Spleen (tissue), 11 donors: ENCODE measurements around the gene CLEC16A. TPM values are rescaled to one million over a fixed set of nuclear protein-coding genes. Genes with fewer than 3 reads are reported as not detected.
"Not testable (repeated sequence)": the region's sequence is repeated elsewhere in the genome, so short reads cannot be mapped to it uniquely, and the experiment has no call there.

Experiments used
- DNase-seq: peaks from one replicate; pipeline ENCODE4 v3.0.0-alpha.2; 2020
- H3K27ac ChIP-seq, 8 donors: fragments of 200-600 bp; sonication (generic) in 7 of 8; 1 replicate in 4 of 8; 2 replicates in 4 of 8; pipeline versions ENCODE4 v1.5.0 to v1.8.0; 2016 to 2021; ENCODE audit warnings: inconsistent platforms in 4 of 8, mild to moderate bottlenecking in 4 of 8, moderate library complexity in 1 of 8
- H3K27me3 ChIP-seq, 7 donors: fragments of 200-600 bp; sonication (generic) in 6 of 7; replicated peaks in 1 of 7; 1 replicate in 4 of 7; 2 replicates in 3 of 7; pipeline versions ENCODE4 v1.5.0 to v1.8.0; 2016 to 2021; ENCODE audit warnings: inconsistent platforms in 3 of 7, mild to moderate bottlenecking in 1 of 7
- H3K36me3 ChIP-seq, 6 donors: fragments of 200-600 bp; sonication (generic) in 5 of 6; 1 replicate in 4 of 6; 2 replicates in 2 of 6; pipeline versions ENCODE4 v1.5.0 to v1.8.0; 2016 to 2021; ENCODE audit warnings: inconsistent platforms in 2 of 6
- H3K4me1 ChIP-seq, 6 donors: fragments of 200-600 bp; sonication (generic) in 5 of 6; 1 replicate in 3 of 6; 2 replicates in 3 of 6; pipeline versions ENCODE4 v1.5.0 to v1.8.0; 2016 to 2021; ENCODE audit warnings: inconsistent platforms in 3 of 6
- H3K4me3 ChIP-seq, 8 donors: fragments of 200-600 bp; sonication (generic) in 7 of 8; 1 replicate in 4 of 8; 2 replicates in 4 of 8; pipeline versions ENCODE4 v1.5.0 to v1.8.0; 2016 to 2021; ENCODE audit warnings: inconsistent platforms in 4 of 8, mild to moderate bottlenecking in 4 of 8, moderate library complexity in 2 of 8
- H3K9me3 ChIP-seq, 8 donors: fragments of 200-600 bp; sonication (generic) in 7 of 8; 1 replicate in 4 of 8; 2 replicates in 4 of 8; pipeline versions ENCODE4 v1.5.0 to v1.8.0; 2016 to 2021; ENCODE audit warnings: inconsistent platforms in 4 of 8
- POLR2A ChIP-seq, 3 donors: fragments of 450-650 bp; IDR thresholded peaks; one replicate each; pipeline ENCODE4 v1.5.1; 2017; ENCODE audit warnings: antibody characterized with exemption in 3 of 3, mild to moderate bottlenecking in 1 of 3
- POLR2AphosphoS5 ChIP-seq, 3 donors: sonication (generic); formaldehyde crosslinking; IDR thresholded peaks; one replicate each; pipeline ENCODE4 v1.5.1; 2017; ENCODE audit warnings: antibody characterized with exemption in 3 of 3
- WGBS, 5 donors: extraction: QIAGEN DNeasy Blood & Tissue Kit in 3 of 5; methylation state at CpG; one replicate each; pipeline versions ENCODE4 v1.1.5 to v1.1.7; 2013 to 2018; 5-methylcytosine and 5-hydroxymethylcytosine counted together
- intact Hi-C: fragments of 100-400 bp; cut with DNase I; formaldehyde crosslinking; loops from one replicate; pipeline ENCODE4 v1.15.0; 2023; ENCODE audit warnings: low total_unique reads
- polyA plus RNA-seq, 3 donors: library from polyadenylated mRNA; stranded (reverse); fragments of 200-250 nt; gene quantifications; one replicate each; pipeline ENCODE4 v1.2.1, GENCODE V29; 2013
- total RNA-seq, 7 donors: library from RNA; depleted of rRNA in 3 of 7; stranded (reverse); fragments of >200 nt in 3 of 7; fragmentation: NEBNext Ultra II Directional in 4 of 7; extraction: Animal tissue kit (Norgen Biotek cat#: 25700) in 4 of 7; gene quantifications; one replicate each; pipeline versions ENCODE4 v1.1.0 to v1.2.1, GENCODE V29; 2016 to 2021
- TF ChIP-seq, protein P1 (sequence below), 11 experiments: fragments of 200-600 bp in 7 of 11; fragments of 450-650 bp in 4 of 11; sonication (generic) in 4 of 11; IDR thresholded peaks in 8 of 11; conservative IDR thresholded peaks in 3 of 11; 1 replicate in 7 of 11; 2 replicates in 4 of 11; pipeline versions ENCODE4 v1.4.0 to v1.8.0; 2016 to 2021; ENCODE audit warnings: antibody characterized with exemption in 11 of 11, inconsistent platforms in 4 of 11, mild to moderate bottlenecking in 1 of 11
- donor health status: healthy with polysubstance abuse.
- donor health status: DM: no; HTN: no; CAD: no; lungs with moderate emphysema.
- donor health status: DM: no; HTN: no; CAD: no.
- donor health status: Bipolar disorder and iron deficiency.
- donor health status: healthy.
- donor health status: DM: no; HTN: no; CAD: no.
- donor health status: DM: yes; HTN: yes; CAD: no.

The CLEC16A gene
- total and polyA plus RNA-seq, 10 donors: 7.3 to 54.6 (median 35.1) TPM

DNA sequence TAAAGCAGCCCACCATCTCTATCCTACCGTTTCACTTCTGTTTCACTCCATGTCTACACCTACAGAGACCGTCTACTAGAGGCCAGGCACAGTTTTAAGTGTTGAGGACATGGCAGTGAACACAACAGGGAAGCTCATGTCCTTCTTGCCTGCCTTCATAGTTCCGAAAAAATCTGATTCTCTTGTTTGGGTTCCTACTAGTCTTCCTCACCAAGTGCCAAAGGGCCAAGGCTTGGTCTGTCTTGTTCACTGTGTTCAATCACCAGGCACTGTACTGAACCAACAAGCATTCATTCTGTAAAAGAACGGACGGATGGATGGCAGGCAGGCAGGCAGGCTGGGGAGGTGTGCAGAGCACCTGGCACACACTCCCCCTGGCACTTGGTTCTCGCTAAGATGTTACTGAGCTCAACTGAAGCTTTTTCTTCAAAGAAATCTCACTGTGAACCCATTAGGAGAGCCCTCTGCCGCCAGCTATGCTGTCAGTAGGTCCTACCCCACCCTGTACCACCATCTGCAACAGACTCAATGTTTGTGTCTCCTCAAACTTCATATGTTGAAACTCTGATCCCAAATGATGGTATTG lies 4.6 kb upstream of the CLEC16A start:
- Histone ChIP-seq H3K27ac (peak overlapping the region in 7 of 8 donors; percentile 10 to 92 (median 87)), H3K9me3 (no peaks in the 10 kb centered on the region), H3K4me3 (peak overlapping the region in 5 of 8 donors; percentile 80 to 93 (median 91)), H3K36me3 (peaks cover 0 to 5% (median 0%) of the 10 kb centered on the region in 6 donors), H3K27me3 (no peaks in the 10 kb centered on the region), H3K4me1 (peaks cover 70 to 92% (median 87%) of the 10 kb centered on the region in 6 donors)
- peak; percentile 54 for DNase-seq
- WGBS, 5 donors: 86 to 91% (median 87%) methylated on average over 7 of the region's 7 CpGs
- TF ChIP-seq, protein P1, sequence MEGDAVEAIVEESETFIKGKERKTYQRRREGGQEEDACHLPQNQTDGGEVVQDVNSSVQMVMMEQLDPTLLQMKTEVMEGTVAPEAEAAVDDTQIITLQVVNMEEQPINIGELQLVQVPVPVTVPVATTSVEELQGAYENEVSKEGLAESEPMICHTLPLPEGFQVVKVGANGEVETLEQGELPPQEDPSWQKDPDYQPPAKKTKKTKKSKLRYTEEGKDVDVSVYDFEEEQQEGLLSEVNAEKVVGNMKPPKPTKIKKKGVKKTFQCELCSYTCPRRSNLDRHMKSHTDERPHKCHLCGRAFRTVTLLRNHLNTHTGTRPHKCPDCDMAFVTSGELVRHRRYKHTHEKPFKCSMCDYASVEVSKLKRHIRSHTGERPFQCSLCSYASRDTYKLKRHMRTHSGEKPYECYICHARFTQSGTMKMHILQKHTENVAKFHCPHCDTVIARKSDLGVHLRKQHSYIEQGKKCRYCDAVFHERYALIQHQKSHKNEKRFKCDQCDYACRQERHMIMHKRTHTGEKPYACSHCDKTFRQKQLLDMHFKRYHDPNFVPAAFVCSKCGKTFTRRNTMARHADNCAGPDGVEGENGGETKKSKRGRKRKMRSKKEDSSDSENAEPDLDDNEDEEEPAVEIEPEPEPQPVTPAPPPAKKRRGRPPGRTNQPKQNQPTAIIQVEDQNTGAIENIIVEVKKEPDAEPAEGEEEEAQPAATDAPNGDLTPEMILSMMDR (IDR thresholded peaks at IDR 0.05 in 8 of 11, conservative IDR thresholded peaks at IDR 0.05 in 3 of 11): no peak
- TF ChIP-seq POLR2A (IDR thresholded peaks at IDR 0.05) (no peak), POLR2AphosphoS5 (IDR thresholded peaks at IDR 0.05) (peak in 1 of 3 donors; percentile 10)
- intact Hi-C loops: no loop called here

DNA sequence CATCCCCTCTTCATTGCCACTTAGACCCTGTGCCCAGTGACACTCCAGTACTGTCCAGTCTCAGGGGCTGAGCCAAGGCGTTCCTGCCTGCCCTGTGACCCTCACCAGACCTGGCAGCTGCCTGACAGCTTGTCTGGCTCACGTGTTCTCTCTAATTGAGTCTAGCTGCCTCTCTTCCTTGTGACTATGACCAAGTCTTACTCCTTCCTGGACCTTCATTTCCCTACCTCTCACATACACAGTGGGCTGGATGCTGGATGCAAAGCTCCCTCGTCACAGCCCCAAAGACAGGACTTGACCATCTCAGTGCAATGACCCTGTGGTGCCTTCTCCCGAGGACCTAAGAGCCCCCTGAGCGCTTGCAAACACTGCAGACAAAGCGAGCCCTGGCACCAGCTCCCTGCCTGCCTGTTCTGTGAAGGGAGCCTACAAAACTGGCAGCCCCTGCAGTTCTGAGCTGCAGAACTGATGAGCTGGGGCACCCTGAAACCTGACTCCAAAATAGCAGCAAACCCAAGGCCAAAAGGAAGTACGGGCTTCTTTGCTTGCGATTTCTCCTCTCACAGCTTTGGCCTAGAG lies 3.8 kb upstream of the CLEC16A start:
- intact Hi-C loops: no loop called here
- WGBS, 5 donors: 25 to 35% (median 29%) methylated on average over 8 of the region's 8 CpGs

DNA sequence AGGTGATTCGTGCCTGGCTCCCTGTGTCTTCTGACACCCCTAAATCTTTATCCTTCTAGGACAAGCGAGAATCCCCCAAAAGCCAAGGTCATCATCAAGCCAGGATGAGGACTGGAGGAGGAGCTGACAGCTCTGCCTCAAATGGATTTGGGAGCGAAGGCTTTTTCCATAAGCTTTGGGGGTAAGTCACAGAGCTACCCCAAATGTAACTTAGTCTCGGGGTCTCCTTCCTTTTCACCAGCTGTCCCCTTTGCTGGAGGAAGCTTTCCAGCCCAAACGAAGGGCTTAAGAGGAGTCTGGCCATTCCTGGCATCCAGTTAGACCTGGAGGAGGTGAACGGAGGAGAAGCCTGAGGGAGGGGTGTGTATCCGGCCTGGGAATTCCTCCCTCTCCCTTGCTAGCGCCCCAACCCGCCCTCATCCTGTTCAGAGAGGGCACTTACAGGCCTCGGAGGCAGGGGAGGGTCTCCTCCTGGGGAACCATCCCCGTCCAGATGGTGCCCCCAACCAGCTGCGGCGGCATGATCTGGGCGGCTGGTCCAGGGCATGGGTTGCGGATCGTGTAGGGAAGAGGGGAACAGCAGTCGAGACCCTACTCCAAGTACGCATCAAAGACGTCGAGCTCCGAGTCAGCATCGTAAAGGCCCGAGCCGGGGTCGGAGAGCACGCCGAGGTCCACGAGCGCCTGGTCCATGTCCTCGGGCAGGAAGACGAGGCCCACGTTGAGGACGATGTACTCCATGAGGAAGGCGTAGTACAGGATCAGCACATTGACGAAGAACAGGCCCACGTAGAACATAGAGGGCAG lies 3.0 kb upstream of the CLEC16A start:
- H3K27ac ChIP-seq: peak overlapping the region; percentile 8 to 92 (median 86)
- 4 to 6% (median 4%) methylated on average over 22 to 36 of the region's 36 CpGs for WGBS, 5 donors
- intact Hi-C loops: no loop called here

More for the DNA sequence above, 3.8 kb upstream of the CLEC16A start:
- no peaks in the 10 kb centered on the region for H3K36me3 ChIP-seq
- peaks cover 69 to 92% (median 87%) of the 10 kb centered on the region in 6 donors for H3K4me1 ChIP-seq
- H3K27me3 ChIP-seq: no peaks in the 10 kb centered on the region
- DNase-seq: peak; percentile 79
- TF ChIP-seq POLR2AphosphoS5 (IDR thresholded peaks at IDR 0.05) (peak in 2 of 3 donors; percentile 5 to 39), POLR2A (IDR thresholded peaks at IDR 0.05) (no peak)
- TF ChIP-seq, protein P1 (IDR thresholded peaks at IDR 0.05 in 8 of 11, conservative IDR thresholded peaks at IDR 0.05 in 3 of 11): no peak
- H3K27ac ChIP-seq: peak overlapping the region; percentile 8 to 92 (median 86)
- no peaks in the 10 kb centered on the region for H3K9me3 ChIP-seq
- H3K4me3 ChIP-seq: peak overlapping the region; percentile 65 to 93 (median 82)

DNA sequence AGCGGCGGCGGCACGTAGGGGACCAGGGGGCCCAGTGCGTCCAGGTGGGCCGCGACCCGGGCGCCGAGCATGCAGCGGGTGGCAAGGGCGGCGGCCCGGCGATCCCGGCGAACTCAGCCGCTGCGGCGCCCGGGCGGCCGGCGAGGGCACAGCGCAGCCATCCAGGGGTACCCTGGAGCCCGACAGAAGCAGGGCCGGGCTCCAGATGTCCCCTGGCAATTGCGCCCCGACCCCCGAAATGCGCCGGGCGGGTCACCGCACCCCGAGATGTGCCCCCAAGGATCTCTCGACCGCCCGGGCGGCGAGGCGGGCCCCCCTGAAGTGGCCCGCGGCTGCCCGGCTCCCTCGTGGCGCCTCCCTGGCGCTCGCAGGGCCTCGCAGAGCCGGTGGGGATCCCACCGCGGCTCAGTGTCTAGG lies 2.4 kb upstream of the CLEC16A start:
- H3K9me3 ChIP-seq, DNase-seq, H3K36me3 ChIP-seq, H3K27me3 ChIP-seq, intact Hi-C loops: not testable (repeated sequence)
- Histone ChIP-seq H3K27ac (peak overlapping the region; percentile 62 to 92 (median 86)), H3K4me3 (peak overlapping the region; percentile 65 to 93 (median 82)), H3K4me1 (peaks cover 60 to 92% (median 87%) of the 10 kb centered on the region in 6 donors)
- 0 to 2% (median 0%) methylated on average over 4 to 52 of the region's 52 CpGs for WGBS, 5 donors

More for the DNA sequence above, 3.0 kb upstream of the CLEC16A start:
- no peaks in the 10 kb centered on the region for H3K36me3 ChIP-seq
- peaks cover 65 to 92% (median 87%) of the 10 kb centered on the region in 6 donors for H3K4me1 ChIP-seq
- TF ChIP-seq, protein P1 (IDR thresholded peaks at IDR 0.05 in 8 of 11, conservative IDR thresholded peaks at IDR 0.05 in 3 of 11): no peak
- TF ChIP-seq POLR2AphosphoS5 (IDR thresholded peaks at IDR 0.05) (peak in 2 of 3 donors; percentile 51 to 68), POLR2A (IDR thresholded peaks at IDR 0.05) (no peak)
- H3K9me3 ChIP-seq: no peaks in the 10 kb centered on the region
- DNase-seq: peak; percentile 84
- peak overlapping the region; percentile 65 to 93 (median 82) for H3K4me3 ChIP-seq
- H3K27me3 ChIP-seq: no peaks in the 10 kb centered on the region
